NCI-H2107 treated with DMSO at 0.1 percent for 48 hours (cell line): Measurements from ENCODE around the gene LHFPL6.

Experiments used
- DNase-seq: peaks from one replicate; lab custom pipeline; 2025; ENCODE audit not compliant: unreplicated experiment; lab: John Stamatoyannopoulos, UW

The LHFPL6 gene

GRCh38 chr13:39557285-39557955 lies 45.6 kb downstream of the LHFPL6 start:
- DNase-seq, result no peak

DNA sequence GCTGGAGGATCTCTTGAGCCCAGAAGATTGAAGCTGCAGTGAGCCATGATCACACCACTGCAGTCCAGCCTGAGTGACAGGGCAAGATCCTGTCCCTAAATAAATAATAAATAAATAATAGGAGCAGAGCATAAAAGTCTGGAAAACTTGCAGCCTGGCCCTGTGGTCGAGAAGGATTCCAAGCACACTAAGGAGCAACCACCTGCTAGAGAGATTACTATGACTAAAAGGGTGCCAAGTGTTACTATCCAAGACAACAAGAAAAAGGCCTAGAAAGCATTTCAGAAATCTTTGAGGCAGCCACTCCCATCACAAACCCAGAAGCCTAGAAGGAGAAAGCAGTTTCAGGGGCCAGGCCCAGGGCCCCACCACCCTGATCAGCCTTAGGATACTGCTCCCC lies 46.1 kb downstream of the LHFPL6 start:
- DNase-seq, result no peak

GRCh38 chr13:39554371-39554770 lies 48.6 kb downstream of the LHFPL6 start:
- DNase-seq, result no peak

DNA sequence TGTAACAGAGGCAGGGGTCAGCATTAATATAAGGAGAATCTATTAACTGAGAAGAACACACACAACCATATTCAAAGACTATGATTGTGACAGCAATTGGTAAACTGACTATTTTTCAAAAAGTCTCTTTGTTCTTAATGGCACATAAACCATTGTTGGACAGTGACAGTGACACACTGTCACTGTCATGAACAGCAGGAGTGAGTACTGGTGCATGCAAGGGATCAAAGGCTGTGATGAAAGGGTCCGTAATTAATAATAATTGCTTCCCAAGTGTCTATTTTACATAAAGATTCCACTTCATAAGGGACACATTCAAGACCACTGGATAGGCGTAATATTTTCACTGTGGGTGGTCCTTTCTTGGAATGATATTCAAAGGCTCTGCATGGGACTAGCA lies 50.7 kb downstream of the LHFPL6 start:
- DNase-seq, result no peak

DNA sequence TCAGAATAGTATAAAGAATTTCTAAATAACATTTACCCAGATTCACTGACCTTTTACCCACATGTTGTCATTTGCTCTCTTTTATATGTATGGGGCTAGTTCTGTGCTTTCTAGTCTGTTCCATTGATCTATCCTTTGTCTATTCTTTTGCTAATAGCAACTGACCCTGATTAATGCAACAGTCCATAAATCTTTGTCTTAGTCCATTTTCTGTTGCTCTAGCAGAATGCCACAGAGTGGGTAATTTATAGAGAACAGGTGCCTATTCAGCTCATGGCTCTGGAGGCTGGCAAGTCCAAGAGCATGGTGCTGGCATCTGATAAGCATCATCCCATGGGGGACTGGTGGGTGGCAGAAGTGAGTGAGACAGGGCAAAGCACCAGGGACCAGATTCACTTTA lies 52.1 kb downstream of the LHFPL6 start:
- no peak for DNase-seq

GRCh38 chr13:39547108-39547507 lies 55.9 kb downstream of the LHFPL6 start:
- no peak for DNase-seq

- no peak for DNase-seq
Measured at GRCh38 chr13:39542361-39542760, 60.6 kb downstream of the LHFPL6 start.

GRCh38 chr13:39540929-39541605 lies 61.9 kb downstream of the LHFPL6 start:
- no peak for DNase-seq

DNA sequence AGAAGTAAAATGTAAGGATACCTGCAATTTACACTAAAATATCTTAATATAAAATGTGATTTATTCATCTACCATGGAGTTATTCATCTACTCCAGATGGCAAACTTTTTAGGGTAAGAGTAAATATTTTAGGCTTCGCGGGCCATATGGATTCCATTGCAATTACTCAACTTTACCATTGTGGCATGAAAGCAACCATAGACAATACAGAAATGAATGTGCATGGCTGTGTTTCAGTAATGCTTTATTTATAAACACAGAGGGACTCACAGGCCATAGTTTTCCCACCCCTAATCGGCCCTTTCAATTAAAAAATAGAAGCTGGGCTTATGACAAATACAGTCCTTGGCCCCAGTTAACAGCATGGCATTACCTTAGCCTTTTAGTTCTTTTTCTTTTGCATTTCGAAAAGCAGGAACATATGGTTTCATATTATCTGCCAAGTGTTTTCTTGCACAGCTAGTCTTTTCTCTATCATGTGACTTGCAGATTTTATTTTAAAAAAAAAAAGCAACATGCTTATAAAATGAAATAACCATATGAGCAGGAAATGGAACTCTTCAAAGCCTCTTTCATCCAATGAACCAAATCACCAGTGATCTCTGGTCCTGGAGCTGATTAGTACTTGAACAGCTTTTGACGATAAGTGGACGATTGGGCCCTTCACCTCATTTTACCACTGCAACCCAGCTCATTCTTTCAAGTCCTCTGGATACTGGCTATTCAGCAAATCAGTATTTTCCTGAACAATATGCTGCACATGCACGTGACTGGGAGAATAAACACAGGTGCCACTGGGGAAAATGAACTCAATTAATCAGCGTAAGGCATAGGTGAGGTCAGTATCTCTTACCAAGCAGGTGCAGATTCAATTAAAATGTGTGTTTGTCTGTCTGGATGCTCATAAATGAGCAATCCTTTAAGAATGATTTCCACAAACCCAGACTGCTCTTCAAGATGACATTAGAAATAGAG lies 63.9 kb downstream of the LHFPL6 start:
- peak; percentile 95 for DNase-seq

- DNase-seq, result no peak
Measured at GRCh38 chr13:39536906-39537305, 66.1 kb downstream of the LHFPL6 start.

DNA sequence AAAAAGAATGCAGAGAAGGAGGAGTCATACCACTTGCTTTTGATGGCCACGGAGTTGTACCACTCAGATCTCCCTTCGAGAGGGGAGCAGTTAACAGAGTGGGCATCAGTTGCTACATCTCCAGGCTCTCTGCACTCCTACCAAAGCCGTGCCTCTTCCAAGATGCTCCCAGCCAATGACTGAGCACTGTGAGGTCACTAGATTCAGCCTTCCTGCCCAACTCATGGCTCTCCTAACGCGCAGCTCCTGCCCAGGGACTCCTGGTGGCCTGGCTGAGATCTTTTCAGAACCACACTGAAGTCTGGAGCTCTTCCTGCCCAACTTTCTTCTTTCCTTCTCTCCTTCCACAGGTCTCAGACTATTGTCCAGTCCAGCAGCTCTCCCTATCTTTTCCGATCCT lies 66.7 kb downstream of the LHFPL6 start:
- no peak for DNase-seq

GRCh38 chr13:39533651-39534150 lies 69.3 kb downstream of the LHFPL6 start:
- DNase-seq, result no peak

GRCh38 chr13:39531646-39532045 lies 71.3 kb downstream of the LHFPL6 start:
- DNase-seq, result peak; percentile 71

DNA sequence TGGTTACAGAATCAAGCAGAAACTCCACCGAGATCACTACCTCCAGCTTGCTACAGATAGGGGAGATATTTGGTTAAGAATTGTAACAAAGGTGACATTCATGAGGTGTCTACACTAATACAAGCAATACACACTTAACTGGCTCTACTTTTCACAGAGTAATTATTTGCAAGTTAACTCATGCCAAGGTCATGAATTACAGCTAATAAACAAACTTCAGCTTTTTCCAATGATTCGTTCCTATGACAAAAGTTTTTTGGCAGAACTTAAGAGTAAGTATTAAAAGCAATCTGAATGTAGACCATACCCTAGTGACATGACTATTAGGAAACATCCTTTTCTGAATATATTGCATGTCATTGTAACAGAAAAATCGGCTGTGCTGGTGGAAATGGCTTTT lies 72.1 kb downstream of the LHFPL6 start:
- no peak for DNase-seq

- no peak for DNase-seq
Measured at GRCh38 chr13:39528661-39528980, 74.4 kb downstream of the LHFPL6 start.

- no peak for DNase-seq
Measured at GRCh38 chr13:39527961-39528660, 74.9 kb downstream of the LHFPL6 start.

- DNase-seq, result no peak
Measured at GRCh38 chr13:39527301-39527700, 75.7 kb downstream of the LHFPL6 start.

- DNase-seq, result no peak
Measured at GRCh38 chr13:39526499-39526898, 76.5 kb downstream of the LHFPL6 start.

- DNase-seq, result no peak
Measured at GRCh38 chr13:39525506-39525905, 77.5 kb downstream of the LHFPL6 start.

GRCh38 chr13:39524795-39525194 lies 78.2 kb downstream of the LHFPL6 start:
- DNase-seq, result no peak

- DNase-seq, result no peak
Measured at GRCh38 chr13:39522329-39522728, 80.7 kb downstream of the LHFPL6 start.
